HG03558 (cell line): ENCODE measurements around the gene FERMT1.

ENCODE experiments used
- ATAC-seq: cut with Tn5 transposase; IDR thresholded peaks from one replicate; pipeline ENCODE4 v1.9.1; 2021; ENCODE audit warnings: moderate number of reproducible peaks; ENCODE audit not compliant: unreplicated experiment; ENCODE audit errors: extremely low read depth

Gene FERMT1, protein sequence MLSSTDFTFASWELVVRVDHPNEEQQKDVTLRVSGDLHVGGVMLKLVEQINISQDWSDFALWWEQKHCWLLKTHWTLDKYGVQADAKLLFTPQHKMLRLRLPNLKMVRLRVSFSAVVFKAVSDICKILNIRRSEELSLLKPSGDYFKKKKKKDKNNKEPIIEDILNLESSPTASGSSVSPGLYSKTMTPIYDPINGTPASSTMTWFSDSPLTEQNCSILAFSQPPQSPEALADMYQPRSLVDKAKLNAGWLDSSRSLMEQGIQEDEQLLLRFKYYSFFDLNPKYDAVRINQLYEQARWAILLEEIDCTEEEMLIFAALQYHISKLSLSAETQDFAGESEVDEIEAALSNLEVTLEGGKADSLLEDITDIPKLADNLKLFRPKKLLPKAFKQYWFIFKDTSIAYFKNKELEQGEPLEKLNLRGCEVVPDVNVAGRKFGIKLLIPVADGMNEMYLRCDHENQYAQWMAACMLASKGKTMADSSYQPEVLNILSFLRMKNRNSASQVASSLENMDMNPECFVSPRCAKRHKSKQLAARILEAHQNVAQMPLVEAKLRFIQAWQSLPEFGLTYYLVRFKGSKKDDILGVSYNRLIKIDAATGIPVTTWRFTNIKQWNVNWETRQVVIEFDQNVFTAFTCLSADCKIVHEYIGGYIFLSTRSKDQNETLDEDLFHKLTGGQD

DNA sequence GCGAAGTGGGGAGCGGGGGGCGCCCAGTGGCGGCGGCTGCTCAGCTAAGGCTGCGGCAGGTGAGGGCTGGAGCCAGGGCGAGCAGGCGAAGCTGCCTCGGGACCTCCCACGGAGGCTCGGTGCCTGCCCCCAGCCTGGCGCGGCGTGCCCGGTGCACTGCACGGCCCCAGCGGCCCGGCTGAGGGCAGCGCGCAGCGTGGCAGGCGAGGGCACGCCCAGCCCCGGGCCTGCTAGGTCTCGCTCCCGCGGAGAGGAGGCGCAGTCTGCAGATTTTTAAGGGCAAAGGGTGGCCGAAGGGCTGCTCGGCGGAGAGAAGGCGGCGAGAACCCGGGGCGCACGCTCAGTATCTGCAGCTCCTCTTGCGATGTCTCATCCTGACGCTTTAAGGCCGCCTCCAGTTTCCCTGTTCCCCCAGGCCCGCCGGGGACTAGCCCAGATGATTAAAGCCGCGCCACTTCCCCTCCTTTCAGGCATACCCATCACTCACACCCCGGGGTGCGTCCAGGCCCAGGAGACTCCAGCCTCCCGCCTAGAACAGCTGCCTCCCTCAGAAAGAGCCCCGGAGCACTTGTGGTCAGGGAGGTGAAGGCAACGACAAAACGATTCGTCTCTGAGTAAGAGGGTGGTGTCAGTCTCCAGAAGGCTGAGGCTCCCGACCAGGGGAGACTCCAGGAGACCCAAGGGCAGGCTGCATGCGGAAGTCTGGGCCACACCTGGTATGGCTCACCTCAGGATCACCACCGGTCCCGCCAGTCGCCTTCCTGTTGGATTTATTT is at the start of gene FERMT1:
Gene FERMT1, minus strand, starts transcription at position 158 of the 776 bp plus-strand sequence. CDS start 3,476 bp downstream, outside the sequence.
- no peak for ATAC-seq

DNA sequence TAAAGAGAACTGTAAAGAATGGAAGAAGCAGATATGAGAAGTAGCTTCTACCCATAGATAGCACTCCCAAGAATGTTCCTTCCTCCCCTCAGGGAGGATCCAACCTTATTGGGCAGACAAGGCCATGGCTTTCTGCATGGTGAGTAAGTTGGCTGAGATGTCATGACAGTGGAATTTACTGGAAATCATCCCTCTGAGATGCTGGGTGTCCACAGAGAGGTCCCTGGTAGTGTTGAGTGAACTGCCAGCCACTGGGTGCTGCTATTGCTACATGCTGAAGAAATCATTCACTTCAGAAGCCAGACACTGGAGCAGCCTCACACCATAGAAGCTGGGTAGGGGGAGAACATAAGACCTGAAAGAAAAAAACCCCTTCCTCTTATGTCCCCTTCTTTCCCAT is 46.4 kb upstream of the FERMT1 start:
- ATAC-seq: no peak

- no peak for ATAC-seq
These were observed 45.4 kb upstream of the FERMT1 start for GRCh38 chr20:6168204-6168603.

DNA sequence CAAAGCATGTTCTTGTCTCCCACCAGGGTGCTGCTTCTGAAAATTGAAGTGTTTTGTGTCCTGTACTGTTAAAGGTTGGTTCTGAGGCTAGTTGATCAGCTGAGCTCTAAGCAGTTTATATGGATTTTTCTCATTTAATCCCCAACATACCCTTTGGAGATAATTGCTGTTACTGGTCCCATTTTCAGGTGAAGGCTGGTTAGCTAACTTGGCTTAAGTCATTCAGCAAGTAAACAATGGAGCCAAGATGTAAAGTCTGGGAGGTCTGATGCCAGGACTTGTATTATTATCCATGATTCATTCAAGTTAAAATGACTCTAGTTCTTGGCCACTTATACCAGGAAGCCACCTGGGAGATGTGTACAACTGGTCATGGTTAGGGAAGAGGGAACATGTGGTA is 42.5 kb upstream of the FERMT1 start:
- no peak for ATAC-seq

GRCh38 chr20:6164421-6165341 is 41.9 kb upstream of the FERMT1 start:
- ATAC-seq: no peak

GRCh38 chr20:6160736-6161135 is 37.9 kb upstream of the FERMT1 start:
- no peak for ATAC-seq

GRCh38 chr20:6157345-6157744 is 34.5 kb upstream of the FERMT1 start:
- ATAC-seq: no peak

DNA sequence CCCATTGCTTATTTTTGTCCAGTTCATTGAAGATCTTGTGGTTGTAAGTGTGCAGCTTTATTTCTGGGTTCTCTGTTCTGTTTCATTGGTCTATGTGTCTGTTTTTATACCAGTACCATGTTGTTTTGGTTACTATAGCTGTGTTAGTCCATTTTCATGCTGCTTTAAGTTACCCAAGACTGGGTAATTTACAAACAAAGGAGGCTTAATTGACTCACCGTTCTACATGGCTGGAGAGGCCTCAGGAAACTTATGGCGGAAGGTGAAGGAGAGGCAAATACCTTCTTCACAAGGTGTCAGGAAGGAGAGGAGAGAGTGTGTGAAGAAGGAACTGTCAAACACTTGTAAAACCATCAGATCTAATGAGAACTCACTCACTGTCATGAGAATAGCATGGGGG is 29.9 kb upstream of the FERMT1 start:
- ATAC-seq: no peak

DNA sequence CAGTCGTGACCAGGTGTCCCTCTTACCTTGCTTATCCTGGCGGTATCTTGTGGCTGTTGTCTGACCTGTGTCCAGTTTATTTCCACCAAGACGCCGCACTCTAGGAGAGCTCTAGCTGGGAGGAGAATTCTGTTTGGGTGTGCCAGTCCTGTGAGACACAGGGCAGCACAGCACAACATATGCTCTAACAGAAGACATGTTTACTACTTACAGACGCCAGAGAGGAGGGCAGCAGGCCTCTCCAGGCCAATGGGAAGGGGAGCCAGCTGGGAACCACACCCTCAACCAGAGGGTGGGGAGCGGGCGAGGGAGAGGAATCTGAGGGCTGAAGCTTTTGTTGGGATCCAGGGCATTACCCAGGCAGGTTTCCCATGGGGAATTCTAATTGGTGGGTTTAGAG is 25.2 kb upstream of the FERMT1 start:
- ATAC-seq: no peak

- ATAC-seq: no peak
These were observed 19.6 kb upstream of the FERMT1 start for GRCh38 chr20:6142348-6142993.

DNA sequence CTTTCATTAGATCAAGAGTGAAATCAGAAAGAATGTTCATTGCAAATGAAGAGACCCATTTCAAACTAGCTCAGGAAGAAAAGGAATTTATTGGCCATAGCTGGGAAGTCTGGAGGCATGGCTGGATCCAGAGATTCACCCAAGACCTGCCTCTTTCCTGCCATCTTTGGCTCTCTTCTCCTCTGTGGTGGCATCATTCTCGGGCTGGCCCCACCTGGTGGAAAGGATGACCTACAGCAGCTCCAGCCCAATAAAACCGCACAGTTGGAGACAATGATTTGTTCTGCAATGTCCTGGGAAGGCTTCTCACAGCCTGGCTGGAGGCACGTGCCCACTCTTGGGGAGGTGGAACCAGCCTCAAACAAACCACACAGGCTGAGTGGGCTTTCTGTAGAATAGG is 18.1 kb upstream of the FERMT1 start:
- no peak for ATAC-seq

DNA sequence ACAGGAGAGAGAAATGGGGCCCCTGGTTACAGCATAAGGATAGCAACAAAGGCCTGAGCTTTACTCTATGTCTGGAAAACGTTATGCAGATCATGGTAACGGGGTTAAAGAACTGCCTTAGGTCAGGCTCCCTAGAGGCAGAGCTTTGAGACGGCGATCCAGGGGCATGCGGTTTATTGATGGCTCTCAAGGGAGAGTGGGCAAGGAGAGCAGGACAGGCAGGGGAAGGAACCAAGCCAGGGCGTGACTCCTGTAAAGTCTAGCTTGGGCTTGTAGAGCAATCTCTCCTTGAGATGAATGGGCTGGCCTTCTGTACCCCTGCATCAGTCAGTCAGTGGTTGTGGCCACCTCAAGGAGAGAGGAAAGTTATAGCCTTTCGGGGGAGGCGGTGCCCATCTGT is 12.5 kb upstream of the FERMT1 start:
- ATAC-seq: no peak

GRCh38 chr20:6134592-6134991 is 11.8 kb upstream of the FERMT1 start:
- no peak for ATAC-seq

DNA sequence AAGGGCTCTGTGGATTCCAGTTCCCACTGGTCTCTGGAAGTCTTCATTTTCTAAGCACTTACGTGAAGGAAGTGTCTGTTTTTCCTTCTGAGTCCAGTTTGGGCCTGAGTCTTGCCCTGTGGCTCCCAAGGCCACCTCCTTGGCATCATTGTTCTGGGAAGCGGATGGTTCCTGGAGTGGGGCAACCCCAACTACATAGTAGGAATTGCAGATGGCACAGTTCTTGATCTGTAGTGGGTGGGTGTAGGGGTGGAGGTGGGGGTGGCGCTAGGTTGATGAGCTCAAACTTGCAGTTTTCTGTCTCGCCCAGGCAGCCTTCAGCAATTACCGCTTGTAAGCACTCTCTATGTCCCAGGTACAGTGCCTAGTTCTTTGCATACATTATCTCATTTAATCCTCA is 7.2 kb upstream of the FERMT1 start:
- no peak for ATAC-seq

DNA sequence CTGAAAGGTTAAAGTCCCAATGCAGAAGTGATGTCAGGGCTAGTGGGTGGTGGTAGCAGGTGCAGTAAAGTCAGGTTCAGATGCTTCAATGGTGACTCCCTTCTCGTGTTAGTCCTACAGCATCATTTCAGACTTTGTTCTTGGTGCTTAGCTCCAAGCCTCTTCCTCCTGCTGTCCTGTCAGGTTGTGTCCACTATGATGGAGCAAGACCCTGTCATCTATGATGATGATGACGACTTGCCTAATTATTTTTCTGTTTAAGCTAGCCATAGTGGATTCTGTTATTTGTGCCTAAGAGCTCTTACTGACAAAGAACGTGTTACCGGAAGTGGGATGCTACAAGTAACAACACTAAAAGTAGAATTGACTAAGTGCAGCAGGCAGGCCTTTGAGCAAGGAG is 5.0 kb upstream of the FERMT1 start:
- no peak for ATAC-seq

DNA sequence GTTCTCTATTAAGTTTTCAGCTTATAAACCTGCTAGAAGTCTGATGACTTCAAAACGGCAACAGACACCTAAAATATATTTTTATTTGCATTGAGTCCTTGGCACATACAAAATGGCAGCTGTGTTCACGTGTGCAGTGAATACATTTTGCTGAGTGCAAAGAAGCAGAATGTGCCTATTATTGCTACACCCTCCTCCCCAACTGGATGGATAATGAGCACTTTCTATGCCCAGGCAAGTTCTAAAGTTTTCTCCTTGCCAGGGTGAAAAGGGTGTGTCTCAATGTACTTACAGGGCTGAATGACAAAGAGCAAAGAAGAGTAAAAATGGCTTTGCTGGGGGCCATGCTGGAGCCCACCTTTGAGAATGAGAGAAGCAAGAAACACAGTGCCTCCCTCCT is 4.0 kb upstream of the FERMT1 start:
- ATAC-seq: no peak

DNA sequence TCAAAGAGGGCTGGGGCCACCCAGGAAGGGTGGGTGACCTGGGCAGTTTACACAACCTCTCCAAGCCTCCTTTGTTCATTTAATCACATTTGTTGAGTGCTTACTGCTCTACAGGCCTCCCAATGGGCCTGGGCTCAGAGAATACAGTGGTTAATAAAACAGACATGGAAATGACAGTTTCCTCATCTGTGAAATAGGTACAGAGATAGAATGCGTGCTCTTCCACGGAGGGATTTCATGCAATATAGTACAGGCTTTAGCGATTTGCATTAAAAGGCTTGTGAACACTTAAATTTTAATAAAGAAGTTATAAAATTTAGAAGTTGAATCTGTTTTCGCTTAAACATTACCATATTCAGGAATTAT is 802 bp upstream of the FERMT1 start:
- ATAC-seq: no peak

- no peak for ATAC-seq
These were observed 538 bp downstream of the FERMT1 start for GRCh38 chr20:6122111-6122872.

GRCh38 chr20:6121504-6121903 is 1.3 kb downstream of the FERMT1 start:
- no peak for ATAC-seq
